Uterus (tissue), 2 donors: ENCODE data around the gene CRABP1.

Experiments
- CTCF ChIP-seq, 4 experiments: fragments of 200-600 bp in 2 of 4; fragments of 450-650 bp in 2 of 4; sonication (generic) in 2 of 4; IDR thresholded peaks; one replicate each; pipeline ENCODE4 v1.5.1; 2016 to 2019; ENCODE audit warnings: antibody characterized with exemption in 4 of 4, mild to moderate bottlenecking in 2 of 4, moderate library complexity in 1 of 4
- POLR2A ChIP-seq, 2 donors: fragments of 450-650 bp; IDR thresholded peaks; one replicate each; pipeline ENCODE4 v1.6.1; 2016; ENCODE audit warnings: antibody characterized with exemption in 2 of 2, mild to moderate bottlenecking in 1 of 2, moderate library complexity in 1 of 2

GRCh38 chr15:78364233-78364632 is 24.1 kb downstream of the CRABP1 start:
- no peak for TF ChIP-seq CTCF (IDR thresholded peaks at IDR 0.05)
- no peak for TF ChIP-seq POLR2A (IDR thresholded peaks at IDR 0.05)
